HG02981 (cell line): ENCODE measurements around the gene MMP3.
"Not testable (repeated sequence)": the region's sequence is repeated elsewhere in the genome, so short reads cannot be mapped to it uniquely, and the experiment has no call there.

ENCODE experiments used
- ATAC-seq: cut with Tn5 transposase; IDR thresholded peaks from one replicate; pipeline ENCODE4 v1.9.1; 2021; ENCODE audit warnings: mild to moderate bottlenecking, moderate library complexity; ENCODE audit not compliant: unreplicated experiment

MMP3 gene

DNA sequence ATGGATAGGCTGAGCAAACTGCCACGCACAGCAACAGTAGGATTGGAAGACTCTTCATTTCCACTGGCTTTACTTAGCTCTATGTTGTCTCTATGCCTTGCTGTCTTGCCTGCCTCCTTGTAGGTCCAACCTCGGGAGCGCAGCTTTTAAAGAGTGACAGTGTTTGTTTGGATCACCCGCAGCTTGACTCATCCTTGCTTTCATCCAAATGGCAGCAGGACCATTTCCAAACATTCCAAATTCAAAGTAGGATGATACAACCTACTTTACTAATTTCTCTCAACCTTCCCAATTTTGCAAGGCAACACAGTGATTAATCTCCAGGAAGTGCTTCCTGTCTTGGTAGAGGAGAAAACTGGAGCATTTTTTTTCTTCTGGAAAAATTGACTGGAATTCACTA is at the start of gene MMP3:
Gene MMP3, minus strand, starts transcription at position 121 of the 400 bp plus-strand sequence. Its CDS starts 63 bp downstream, at position 58.
- ATAC-seq, result no peak

DNA sequence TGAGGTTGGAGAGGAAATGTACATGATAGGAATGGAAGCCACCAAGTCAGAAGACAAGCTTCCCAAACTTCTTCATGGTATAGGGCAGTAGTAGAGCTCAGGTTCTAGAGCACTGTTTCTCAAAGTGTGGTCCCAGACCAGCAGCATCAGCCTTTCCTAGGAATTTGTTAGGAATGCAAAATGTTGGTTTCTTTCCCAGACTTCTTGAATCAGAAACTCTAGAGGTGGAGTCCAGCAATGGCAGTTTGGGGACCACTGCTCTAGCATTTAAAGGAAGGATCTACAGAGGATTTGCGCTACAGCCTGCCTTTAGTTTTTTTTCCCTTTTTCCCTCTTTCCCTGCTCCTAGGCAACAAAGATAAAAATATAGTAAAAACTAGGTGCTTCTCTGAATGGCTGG is 48.3 kb upstream of the MMP3 start:
- ATAC-seq, result no peak

DNA sequence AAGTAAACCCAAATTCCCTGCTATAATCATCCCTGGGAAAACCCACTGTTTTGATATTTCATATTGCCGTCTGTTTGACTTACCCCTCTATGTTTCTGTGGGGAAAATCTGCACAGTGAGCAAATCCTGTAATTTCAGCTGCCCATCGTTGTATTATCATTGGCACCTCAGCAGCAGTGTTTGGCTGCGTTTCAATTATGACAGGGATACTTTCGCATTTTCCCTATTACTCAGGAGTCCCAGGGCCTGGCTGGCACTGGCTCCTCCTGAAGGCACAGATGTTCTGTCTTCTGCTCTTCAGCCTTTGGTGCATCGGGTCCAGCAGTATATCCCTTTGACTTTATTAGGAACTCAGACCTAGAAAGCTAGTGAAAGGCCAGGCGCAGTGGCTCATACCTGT is 43.6 kb upstream of the MMP3 start:
- no peak for ATAC-seq

DNA sequence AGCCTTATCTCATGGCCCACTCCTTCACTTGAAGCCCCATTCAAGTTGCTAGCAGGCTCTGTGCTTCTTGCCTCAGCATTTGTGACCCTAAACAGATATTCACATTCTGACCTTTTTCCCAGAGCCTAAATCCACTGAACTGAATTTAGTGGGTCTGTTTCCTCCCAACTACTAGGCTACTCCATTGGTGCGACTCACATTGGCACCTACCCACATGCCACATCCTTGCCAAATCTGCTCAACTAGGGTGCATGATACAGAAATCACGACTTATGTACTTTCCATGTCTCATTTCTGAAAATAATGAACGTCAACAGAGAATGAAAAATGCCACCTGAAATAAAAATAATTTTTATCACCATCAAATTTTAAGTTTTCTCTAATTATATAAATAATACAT is 39.7 kb upstream of the MMP3 start:
- ATAC-seq, result no peak

DNA sequence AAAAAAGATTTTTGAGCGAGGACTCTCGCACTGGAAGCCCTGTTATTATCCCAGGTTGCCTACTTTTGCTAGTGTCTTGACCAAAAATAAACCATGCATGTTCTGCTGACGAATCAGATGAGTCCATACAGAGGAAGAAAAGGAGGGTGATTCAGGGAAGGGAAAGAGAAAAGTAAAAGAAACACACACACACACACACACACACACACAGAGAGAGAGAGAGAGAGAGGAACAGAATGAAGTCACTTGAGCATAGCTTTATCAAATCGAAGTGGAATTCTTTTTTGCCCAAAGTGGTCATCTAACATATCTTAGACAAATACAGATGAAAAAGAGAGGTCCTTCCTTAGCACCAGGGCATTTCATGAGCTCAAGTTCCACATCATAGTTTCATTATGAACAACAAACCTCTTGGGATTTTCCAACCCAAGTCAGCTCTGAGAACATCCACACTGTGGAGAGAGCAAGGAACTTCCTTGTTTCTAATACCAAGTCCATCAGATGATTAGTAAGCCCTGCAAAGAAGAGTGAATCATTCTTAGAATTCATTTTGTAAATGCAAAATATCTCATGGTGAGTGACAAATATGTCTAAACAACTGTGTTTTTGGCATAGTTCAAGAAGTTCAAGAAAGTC is 39.1 kb upstream of the MMP3 start:
- peak; percentile 70 for ATAC-seq

DNA sequence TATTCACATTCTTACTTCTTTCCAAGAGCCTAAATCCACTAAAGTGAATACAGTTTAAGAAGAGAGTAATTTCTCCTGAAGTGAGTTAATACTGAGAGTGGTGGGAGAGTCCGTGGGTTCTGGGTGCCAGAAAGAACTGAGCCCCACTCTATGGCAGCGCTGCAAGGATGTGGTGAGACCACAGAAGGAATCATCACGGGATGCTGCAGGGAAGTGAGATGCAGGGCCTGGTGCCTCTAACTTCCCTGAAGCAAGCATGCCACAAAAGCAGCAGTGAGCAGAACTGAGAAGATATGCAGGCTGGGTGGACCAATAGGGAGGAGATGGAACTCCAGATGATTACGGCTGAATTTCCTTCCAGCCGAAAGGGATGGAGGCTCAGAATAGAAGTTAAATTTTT is 36.4 kb upstream of the MMP3 start:
- no peak for ATAC-seq

DNA sequence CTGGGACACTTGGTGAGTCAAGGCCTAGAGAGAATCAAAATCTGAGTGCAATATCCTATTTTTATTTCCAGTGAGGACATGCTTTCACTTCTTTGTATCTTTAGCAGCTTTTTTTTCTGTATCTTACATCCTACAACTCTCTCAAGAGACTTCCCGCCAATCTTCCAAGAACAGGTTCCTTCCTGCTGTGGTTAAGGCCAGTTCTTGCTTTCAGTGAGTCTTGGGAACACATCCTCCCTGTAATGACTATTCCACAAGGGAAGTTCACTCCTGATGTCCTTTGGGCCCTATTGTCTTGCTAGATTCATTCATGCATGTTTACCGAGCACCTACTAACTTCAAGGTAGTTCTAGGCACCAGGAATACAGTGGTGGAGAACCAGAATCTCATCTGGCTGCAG is 35.2 kb upstream of the MMP3 start:
- no peak for ATAC-seq

DNA sequence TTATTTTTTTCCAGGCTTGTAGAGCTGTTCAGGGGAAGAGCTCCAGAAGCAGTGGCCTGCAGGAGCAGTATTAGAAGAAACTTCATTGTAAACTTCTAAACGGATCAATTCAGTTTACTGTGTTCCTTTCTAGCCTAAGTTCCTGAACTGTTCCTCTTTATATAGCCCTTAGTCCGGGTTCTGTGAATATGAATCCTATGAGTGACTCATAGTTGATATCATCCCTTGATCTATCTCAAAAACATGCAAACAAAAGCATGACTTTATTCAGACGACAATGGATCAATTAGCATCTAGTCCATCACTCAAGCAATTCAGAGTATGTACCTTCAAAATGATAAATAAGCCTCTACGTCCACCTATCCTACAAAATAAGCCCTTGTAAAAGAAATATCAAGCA is 31.4 kb upstream of the MMP3 start, which contains the start of gene MMP12:
Gene MMP12, minus strand, starts transcription at position 131 of the 400 bp plus-strand sequence. Its CDS starts 45 bp downstream, at position 86.
- ATAC-seq, result no peak

DNA sequence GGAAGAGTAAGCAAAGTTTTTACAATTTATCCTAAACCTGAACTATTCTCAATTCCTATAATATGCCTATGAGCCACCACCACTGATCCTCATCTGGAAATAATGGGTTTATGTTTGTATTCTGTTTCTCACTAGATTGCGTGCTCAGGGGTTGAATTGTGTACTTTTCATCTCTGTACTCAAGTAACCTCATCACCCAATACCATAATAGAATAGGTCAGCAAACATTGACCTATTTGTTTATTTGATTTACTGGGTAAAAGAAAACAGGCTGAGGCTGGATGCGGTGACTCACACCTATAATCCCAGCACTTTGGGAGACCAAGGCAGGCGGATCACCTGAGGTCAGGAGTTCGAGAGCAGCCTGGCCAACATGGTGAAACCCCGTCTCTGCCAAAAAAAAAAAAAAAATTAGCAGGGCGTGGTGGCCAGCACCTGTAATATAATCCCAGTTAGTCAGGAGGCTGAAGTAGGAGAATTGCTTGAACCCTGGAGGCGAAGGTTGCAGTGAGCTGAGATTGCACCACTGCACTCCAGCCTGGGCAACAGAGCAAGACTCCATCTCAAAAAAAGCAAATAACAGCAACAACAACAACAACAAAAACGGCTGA is 26.1 kb upstream of the MMP3 start:
- ATAC-seq, result not testable (repeated sequence)

DNA sequence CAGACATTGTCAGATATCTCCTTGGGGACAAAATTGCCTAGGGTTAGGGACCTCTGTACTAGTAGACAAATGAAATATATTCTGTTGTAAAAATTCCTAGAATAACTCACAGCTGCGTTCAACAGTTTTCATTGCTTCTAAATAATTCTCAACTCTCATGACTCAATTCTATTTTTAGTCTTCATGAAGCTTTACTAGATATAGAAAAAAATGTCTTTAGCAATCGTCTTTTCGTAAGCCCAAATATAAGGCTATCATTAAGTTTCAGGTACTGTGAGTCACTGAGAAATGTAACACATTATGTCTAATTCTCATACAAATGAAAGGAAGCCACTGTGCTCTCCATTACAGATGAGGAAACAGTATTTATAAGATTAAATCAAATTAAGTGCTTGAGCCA is 24.9 kb upstream of the MMP3 start:
- no peak for ATAC-seq

DNA sequence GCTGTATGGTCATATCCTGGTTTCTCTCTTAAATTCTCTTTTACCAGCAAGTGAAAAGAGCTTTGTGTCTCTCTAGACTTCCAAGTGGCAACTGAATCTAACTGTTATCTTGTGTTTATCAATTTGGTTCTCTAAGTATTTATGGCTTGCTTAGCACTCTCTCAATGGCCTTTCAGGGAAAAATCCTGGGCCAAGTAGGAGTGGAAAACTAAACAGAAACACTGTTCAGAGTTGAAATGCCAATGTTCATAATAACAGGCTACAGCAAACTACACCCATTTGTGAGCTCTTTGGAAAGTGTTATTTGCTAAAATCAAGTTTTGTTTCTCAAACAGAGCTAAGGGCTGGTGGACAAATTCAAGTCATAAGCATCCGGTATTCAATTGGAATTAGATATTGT is 21.3 kb upstream of the MMP3 start:
- no peak for ATAC-seq

DNA sequence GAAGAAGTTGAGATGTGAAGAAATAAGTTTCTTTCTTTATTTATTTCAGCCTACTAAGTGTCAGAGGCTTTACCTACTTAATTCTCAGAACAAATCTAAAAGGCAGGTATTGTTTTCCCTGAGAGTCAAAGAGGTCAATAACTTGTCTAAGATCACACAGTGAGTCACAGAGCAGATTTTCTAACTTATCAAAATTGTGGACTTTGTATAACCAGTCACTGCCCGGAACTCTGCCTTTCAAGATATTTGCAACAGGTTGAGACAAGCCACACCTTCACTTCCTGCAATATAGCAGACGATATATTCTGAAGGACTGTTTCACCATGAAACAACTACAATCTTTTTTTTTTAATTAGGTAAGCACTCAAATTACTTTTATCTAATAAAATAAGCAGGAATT is 10.5 kb upstream of the MMP3 start:
- ATAC-seq, result no peak

DNA sequence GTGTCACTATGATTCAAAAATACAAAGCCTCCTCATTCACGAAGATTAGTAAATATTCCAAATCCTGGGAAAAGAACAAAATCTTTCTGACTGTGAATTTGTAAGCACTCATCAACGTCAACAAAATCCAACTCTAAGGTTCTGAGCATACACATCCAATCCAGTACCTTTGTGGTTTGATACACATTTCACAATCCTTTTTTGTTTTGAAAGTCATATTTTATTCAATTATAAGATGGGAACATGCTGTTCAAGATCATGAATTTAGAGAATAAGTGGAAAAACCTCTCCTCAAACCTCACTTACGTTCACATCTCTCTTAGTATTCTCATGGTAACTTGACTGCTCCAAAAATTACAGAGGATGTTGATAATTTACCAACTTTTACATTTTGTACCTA is 9.6 kb upstream of the MMP3 start:
- no peak for ATAC-seq

DNA sequence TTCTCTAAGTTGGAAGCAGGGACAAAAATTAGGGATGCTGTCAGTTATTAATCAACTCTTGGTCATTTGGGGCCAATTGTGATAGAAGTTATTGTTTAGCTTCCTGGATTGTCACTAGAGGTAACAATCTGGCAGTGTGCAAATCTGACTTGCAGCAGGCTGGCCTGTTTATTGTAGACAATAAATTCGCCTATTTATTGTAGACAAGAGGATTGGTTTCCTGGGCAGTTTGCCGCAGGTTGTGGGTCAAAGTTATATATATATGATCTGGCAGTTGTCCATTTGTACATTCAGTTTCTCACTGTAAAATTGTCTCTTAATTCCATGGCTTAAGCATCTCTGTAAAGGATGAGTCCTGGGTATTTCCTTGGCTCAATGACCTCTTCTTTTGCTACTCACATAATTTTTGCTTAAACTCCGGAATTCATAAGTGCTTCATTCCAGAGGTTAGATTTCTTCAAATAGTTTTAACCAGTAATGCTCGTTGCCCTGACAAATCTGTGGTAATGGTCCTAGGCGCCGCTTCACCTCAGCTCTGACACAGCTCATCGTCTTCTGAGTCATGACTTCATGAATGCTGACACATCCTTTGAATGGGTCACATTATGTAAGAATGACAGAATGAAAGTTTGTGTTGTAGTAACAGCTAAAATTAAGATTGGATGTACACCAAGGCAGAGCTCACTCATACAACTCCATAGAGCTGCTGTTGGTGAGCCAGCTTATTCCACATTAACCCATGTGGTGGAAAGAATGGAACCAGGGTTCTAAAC is 7.8 kb upstream of the MMP3 start:
- no peak for ATAC-seq

DNA sequence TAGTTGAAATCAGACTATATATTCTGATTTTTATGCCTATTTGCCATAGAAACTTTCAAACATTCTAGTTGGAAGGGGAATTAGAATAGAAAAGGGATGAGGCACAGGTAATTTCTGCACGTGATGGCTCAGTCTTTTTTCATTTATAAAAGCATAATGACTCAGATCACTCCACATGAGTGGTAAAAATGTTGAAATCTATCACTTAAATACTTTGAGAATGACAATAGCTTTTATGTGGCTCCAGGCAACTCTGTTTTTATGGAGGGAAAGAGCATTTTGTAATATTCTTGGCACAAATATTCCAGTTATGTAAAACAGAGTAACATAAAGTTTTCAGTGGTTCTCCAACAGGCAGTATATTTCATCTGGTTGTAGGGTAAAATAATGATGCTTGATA is 5.9 kb upstream of the MMP3 start:
- no peak for ATAC-seq

DNA sequence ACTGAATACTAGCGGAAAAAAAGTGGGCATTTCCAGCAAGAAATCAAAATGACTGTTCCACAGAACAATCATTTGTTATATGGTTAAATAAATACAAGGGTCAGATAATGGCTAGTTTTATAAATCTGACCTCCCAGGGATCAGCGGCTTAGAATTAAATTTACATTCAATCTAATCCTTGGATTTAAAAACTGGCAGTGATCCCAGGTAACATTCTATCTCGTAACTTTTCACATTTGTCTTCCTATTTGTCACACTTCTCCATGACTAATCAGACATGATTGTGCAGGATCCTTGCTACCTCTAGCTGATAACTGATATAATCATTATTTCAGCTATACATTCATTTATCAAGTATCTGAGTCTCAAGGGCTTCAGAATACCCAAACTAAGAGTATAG is 2.9 kb upstream of the MMP3 start:
- no peak for ATAC-seq

DNA sequence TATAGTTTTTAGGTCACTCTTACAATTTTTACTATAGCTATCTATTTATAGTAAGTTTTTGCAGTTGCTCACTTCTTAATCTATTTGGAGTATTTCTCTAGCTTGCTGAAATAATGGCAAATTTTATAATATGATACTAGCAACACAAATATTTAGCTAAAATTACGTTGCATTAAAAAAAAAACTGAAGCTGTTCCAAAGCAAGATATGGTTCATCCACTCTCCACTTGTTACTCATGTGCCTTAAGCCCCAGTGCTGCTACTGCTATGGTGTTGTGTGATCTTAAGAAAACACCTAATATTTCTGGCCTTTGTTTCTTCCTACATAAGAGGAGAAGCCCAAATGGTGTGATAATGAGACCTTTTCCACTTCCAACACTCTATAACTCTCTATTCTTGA is 479 bp downstream of the MMP3 start:
- ATAC-seq, result no peak

DNA sequence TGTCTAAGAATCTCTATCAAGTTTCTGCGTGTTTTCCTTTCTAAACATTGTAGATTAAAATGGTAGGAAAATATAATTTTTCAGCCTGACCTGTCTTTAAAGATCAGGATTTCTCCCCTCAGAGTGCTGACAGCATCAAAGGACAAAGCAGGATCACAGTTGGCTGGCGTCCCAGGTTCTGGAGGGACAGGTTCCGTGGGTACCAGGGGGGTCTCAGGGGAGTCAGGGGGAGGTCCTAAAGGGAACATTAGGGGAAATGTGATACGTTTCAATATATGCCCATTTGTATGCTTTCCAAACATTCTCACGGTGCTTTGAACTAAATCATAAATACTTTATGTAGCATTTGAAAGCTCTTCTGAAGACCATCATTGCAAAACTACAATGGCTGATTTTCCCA is 3.4 kb downstream of the MMP3 start:
- ATAC-seq, result no peak

DNA sequence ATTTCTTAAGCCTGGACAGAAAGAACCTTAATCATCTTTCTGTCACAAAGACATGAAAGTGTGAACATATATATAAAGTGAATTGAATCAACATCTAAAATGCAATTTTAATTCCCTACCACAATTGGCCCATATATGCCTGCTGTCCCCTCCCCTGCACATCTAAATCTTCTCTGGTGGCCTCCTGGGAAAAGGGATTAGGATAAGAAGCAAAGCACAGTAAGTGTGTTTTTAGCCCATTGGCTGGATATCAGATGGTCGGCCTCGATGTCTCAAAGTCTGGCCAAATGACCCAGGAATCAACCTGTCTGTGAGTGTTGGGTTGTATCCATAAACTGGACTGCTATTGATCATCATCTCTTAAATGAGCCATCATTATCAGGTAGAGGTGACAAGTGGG is 5.8 kb downstream of the MMP3 start:
- ATAC-seq, result no peak

DNA sequence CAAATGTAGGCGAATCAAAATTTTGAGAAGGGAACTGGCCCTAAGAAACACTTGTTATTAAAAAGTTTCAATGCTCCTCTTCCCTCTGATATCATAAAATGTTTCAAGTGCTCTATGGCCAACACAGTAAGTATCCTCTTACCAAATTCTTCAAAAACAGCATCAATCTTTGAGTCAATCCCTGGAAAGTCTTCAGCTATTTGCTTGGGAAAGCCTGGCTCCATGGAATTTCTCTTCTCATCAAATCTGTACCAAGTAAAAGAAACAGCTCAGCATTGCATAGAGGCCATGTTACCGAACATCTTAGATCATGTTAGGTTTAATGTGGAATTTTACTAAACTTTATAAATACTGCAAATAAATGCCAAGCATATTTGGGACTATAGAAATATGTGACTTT is 6.3 kb downstream of the MMP3 start:
- no peak for ATAC-seq

DNA sequence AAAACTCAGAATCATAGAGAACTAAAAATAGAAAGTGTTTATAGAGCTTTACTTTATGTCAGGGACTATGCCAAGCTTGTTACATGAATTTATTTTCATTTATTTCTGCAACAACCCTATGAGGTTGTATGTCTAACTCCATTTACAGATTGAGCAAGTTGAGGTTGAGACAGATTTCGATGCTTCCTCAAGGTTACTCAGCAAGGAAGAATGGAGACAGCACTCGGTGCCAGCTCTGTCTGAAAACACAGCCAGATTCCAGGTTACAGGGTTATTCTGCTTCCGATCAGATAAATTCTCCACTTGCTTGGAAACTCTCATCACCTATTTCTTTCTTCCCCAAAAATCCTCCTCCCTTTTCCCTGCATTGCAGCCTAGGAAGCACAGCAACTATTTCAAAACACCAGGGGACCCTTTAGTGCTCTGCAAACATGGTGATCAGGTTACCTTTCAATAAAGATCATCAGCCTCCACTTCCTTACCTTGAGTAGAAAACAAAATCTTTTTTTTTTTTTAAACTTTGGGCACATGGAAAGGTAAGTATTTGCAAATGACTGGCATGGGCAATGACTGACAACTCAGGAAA is 7.0 kb downstream of the MMP3 start:
- no peak for ATAC-seq

DNA sequence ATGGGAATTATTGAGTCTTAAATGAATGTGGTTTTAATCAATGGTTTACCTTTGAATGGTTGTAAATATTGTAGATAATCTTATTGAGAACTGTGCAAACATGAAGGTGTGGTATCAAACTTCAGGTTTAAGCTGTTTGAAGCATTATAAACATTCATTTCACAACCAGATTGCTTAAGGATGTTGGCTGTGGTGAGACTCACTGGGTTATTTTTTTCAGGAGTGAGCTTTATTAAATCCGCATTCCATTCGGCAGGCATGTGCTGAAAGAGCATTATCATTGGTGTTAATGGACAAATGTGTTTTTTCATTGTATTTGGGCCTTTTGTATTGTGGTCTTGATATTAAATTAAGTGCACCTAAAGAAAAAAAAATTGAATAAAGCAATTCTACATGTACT is 9.7 kb downstream of the MMP3 start:
- ATAC-seq, result no peak
